NB4 (cell line): ENCODE results near the gene FKBP11.
A peak's percentile ranks its signal among the peaks of the same experiment; 100 is the strongest.

Source experiments
- DNase-seq: peaks from one replicate; pipeline ENCODE4 v3.0.0; 2010; ENCODE audit warnings: low read depth
- H3K4me3 ChIP-seq: one replicate; pipeline ENCODE4 v1.5.1; 2011; ENCODE audit warnings: mild to moderate bottlenecking, low read depth, low read length, moderate library complexity
- CTCF ChIP-seq: IDR thresholded peaks from one replicate; pipeline ENCODE4 v1.5.1; 2012; ENCODE audit warnings: low read depth, low read length
- MAX ChIP-seq: IDR thresholded peaks from 2 replicates; pipeline ENCODE4 v1.6.1; 2011; ENCODE audit warnings: low read depth, low read length
- MYC ChIP-seq: IDR thresholded peaks from 2 replicates; pipeline ENCODE4 v1.6.1; 2011; ENCODE audit warnings: low read depth, low read length
- POLR2A ChIP-seq: IDR thresholded peaks from 2 replicates; pipeline ENCODE4 v1.6.1; 2011; ENCODE audit warnings: mild to moderate bottlenecking; ENCODE audit not compliant: insufficient read length; ENCODE audit errors: extremely low read depth

Gene FKBP11

DNA sequence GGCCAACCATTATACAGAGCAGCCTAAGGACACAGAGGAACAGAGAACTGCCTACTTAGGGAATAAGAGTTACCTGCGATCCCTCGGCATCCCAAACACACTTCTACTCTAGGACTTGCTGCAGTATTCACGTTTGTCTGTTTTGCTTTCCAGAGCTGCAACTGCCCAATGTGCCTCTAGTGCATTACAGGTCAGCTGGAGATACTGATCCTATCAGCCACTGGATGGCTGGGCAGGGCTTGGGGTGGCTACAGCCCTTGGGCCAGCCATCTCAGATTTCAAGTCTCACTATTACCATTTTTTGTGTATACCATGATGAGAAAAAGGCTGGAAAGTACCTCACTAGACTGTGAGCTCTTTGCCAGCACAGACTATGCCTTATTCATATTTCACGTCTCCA is 27.4 kb upstream of the FKBP11 start:
- no peak overlapping the region for H3K4me3 ChIP-seq
- TF ChIP-seq POLR2A = no peak
- no peak for TF ChIP-seq CTCF
- TF ChIP-seq MYC = no peak
- no peak for TF ChIP-seq MAX
- no peak for DNase-seq

GRCh38 chr12:48947727-48948126 is 22.4 kb upstream of the FKBP11 start:
- H3K4me3 ChIP-seq = no peak overlapping the region
- TF ChIP-seq POLR2A (no peak), MYC (no peak), MAX (no peak), CTCF (no peak)
- DNase-seq = no peak

DNA sequence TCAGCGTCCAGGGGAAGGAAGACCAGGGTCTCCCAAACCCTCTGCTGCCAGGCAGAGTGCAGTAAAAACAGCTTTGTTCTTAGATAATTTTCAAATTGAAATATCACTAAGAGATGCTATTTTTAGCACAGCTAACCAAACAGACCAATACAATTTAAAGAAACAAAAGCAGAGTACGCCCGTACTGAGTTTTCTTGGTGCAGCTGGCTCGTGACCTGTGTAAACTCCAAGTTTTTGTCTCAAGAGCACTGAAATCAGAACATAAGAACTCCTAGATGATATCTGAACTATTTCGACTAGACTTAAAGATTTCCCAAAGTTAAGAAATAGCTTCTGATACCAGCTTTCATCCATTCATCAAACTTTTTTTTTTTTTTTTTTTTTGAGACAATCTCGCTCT is 21.7 kb upstream of the FKBP11 start:
- H3K4me3 ChIP-seq = no peak overlapping the region
- DNase-seq = no peak
- no peak for TF ChIP-seq MAX
- no peak for TF ChIP-seq MYC
- no peak for TF ChIP-seq CTCF
- TF ChIP-seq POLR2A = no peak

DNA sequence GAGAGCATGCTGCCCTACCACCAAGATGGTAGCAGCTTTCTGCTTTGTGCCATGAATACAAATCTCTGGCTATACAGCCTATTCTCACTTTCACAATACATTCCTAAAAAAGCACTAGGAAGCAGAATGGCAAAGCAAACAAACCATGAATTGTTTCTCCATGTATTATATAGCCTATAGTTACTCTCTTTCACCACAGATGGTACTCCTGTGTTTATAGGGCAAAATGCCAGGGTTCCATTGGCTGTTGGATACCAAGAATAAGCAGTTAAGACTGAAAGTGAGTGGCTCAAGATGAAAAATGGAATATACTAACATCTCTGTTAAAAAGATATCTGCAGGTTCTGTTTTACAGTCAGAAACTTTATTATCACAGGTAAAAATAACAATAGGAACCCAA is 20.9 kb upstream of the FKBP11 start:
- no peak overlapping the region for H3K4me3 ChIP-seq
- TF ChIP-seq MYC (no peak), MAX (no peak), CTCF (no peak), POLR2A (no peak)
- DNase-seq = no peak

DNA sequence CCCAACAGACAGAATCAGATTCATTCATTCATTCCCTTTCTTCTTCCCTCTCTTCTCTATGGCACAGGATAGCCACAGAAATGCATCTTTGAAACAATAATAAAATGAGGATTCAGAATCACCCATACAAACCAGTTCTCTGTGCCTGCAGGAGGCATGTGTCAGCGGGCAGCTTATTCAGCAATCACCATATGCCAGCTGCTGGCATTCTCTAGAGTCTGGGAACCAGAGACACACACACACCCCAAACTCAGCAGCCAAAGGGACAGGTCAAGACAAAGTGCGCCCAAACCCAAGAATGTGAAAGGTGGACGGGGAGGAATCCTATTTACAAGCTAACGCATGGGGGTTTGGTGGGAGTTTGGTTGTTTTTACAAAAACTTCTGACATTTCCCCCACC is 17.9 kb upstream of the FKBP11 start:
- DNase-seq = no peak
- H3K4me3 ChIP-seq = no peak overlapping the region
- TF ChIP-seq POLR2A = no peak
- TF ChIP-seq CTCF = no peak
- no peak for TF ChIP-seq MAX
- no peak for TF ChIP-seq MYC

DNA sequence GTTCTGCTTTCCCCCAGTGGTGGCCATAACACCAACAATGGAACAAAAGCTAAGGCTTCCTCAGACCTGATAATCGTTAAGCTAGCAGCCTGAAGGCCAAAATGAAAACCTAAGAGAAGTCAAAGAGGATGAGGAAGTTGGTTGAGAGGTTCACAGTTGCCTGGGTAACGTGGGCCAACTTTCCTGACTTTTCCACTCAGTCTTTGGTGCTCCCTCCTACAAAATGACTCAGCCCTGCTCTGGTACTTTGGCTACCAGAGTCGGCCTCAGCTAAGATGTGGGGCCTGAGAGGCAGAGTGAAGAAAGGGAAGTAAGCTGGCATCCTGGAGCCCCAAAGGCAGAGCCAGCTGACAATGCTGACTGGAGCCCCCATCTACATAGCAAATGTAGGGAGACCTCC is 14.9 kb upstream of the FKBP11 start:
- peak; percentile 80 for DNase-seq
- no peak overlapping the region for H3K4me3 ChIP-seq
- TF ChIP-seq MAX (no peak), CTCF (no peak), MYC (no peak), POLR2A (no peak)
